AG09309 (cell line): ENCODE data around the gene PPIF.

Experiments
- DNase-seq: peaks from one replicate; pipeline ENCODE4 v3.0.0-alpha.2; 2010; ENCODE audit warnings: low read depth
- H3K4me3 ChIP-seq: 2 replicates; pipeline ENCODE4 v1.5.1; 2011; ENCODE audit warnings: mild to moderate bottlenecking, low read depth, low read length, moderate library complexity; ENCODE audit not compliant: control insufficient read depth
- TF ChIP-seq, protein P1 (sequence below): IDR thresholded peaks from 2 replicates; pipeline ENCODE4 v1.5.1; 2011; ENCODE audit warnings: mild to moderate bottlenecking, low read depth, low read length, inconsistent platforms; ENCODE audit not compliant: insufficient read depth, control insufficient read depth; ENCODE audit errors: missing control alignments

PPIF gene

DNA sequence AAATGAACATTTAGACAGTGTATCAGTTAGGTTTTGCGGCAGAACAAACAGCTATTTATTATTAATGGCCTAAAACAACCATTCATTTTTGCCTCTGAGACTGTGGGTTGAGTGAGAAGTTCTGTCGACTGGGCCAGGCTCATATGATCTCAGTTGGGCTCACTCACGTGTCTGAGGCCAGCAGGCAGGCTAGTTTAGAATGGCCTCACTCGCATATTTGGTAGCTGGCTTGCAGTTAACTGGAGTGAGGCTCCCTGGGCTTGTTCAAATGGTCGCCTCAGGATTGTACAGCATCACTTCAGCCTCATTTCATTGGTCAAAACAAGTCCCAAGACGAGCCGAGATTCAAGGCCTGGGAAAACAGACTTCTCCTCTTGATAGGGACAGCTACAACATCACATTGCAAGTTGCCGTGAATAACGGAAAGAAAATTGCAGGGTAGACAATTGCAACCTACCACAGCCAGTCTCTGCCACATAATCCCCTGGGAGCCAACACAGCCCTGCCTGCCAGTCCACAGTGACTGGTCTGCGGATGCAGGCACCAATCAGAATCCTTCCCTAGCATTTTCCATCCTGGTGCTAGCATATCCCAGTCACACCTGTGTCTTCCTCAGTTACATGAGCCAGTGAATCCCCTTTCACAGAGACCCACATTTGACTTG, 23.1 kb upstream of the PPIF start:
- H3K4me3 ChIP-seq: no peak overlapping the region
- TF ChIP-seq, protein P1, sequence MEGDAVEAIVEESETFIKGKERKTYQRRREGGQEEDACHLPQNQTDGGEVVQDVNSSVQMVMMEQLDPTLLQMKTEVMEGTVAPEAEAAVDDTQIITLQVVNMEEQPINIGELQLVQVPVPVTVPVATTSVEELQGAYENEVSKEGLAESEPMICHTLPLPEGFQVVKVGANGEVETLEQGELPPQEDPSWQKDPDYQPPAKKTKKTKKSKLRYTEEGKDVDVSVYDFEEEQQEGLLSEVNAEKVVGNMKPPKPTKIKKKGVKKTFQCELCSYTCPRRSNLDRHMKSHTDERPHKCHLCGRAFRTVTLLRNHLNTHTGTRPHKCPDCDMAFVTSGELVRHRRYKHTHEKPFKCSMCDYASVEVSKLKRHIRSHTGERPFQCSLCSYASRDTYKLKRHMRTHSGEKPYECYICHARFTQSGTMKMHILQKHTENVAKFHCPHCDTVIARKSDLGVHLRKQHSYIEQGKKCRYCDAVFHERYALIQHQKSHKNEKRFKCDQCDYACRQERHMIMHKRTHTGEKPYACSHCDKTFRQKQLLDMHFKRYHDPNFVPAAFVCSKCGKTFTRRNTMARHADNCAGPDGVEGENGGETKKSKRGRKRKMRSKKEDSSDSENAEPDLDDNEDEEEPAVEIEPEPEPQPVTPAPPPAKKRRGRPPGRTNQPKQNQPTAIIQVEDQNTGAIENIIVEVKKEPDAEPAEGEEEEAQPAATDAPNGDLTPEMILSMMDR: no peak
- DNase-seq: no peak

DNA sequence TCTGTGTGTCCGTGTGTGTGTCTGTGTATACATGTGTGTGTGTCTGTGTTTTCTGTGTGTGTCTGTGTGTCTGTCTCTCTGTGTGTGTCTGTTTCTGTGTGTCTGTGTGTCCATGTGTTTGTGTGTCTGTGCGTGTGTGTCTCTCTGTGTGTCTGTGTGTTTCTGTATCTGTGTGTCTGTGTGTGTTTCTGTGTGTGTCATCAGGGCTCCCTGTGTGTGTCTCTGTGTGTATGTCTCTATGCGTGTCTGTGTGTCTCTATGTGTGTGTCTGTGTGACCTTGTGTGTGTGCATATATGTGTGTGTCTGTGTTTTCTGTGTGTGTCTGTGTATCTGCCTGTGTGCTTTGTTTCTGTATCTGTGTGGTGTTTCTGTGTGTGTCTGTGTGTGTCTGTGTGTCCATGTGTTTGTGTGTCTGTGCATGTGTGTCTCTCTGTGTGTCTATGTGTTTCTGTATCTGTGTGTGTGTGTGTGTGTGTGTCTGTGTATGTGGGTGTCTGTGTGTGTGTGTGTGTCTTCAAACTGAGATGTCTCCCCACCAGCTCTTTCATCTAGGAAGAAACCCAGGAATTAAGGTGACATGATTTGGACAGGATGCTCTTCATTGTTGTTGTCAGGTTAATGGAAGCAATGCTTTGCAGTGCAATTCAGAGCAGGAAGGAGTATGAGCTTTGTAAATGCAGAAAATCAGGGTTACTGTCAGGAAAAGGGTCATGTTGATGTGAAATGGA, 20.7 kb upstream of the PPIF start:
- no peak overlapping the region for H3K4me3 ChIP-seq
- TF ChIP-seq, protein P1: no peak
- DNase-seq: no peak

DNA sequence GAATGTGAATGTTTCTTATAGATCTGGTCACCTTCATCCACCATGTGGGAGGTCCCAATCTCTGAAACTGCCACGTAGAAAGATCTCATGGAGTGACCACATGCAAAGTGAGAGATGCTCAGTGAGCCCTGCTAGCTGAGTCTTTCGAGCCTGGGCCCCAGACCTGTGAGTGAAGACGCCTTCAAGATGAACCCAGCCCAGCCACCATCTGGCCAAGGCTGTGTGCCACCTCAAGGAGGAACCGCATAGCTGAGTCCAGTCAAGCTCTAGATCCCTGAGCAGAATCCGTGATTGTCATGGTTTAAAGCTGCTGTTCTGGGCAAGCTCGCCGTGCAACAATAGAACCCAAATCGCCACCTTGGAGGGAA, 20.2 kb upstream of the PPIF start:
- DNase-seq: no peak
- H3K4me3 ChIP-seq: no peak overlapping the region
- TF ChIP-seq, protein P1: no peak

DNA sequence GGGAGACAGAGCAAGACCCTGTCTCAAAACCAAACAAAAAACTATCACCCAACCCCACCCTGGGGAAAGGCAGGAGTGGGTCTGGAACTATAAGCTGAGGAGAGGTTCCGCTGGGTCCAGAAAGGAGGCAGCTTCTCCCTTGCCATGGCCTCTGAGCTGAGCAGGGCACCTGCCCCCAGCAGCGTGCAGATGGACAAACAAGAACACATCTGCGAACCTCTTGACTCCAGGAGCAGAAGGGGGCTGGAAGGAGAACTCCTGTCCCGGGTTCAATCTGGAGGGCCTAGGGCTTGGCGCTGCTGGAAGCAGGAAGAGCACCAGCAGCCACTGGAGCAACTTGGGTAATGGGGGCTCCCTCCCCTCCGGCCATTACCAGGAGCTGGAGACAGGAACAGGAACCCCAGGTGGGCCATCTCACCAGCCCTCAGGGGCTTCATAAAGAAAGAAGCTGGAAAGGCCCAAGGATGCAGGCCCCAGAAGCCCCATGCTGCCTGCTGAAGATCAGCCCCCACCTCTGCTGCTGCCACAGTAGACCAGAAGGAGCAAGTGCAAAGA, 19.0 kb upstream of the PPIF start:
- no peak overlapping the region for H3K4me3 ChIP-seq
- TF ChIP-seq, protein P1: no peak
- DNase-seq: no peak

DNA sequence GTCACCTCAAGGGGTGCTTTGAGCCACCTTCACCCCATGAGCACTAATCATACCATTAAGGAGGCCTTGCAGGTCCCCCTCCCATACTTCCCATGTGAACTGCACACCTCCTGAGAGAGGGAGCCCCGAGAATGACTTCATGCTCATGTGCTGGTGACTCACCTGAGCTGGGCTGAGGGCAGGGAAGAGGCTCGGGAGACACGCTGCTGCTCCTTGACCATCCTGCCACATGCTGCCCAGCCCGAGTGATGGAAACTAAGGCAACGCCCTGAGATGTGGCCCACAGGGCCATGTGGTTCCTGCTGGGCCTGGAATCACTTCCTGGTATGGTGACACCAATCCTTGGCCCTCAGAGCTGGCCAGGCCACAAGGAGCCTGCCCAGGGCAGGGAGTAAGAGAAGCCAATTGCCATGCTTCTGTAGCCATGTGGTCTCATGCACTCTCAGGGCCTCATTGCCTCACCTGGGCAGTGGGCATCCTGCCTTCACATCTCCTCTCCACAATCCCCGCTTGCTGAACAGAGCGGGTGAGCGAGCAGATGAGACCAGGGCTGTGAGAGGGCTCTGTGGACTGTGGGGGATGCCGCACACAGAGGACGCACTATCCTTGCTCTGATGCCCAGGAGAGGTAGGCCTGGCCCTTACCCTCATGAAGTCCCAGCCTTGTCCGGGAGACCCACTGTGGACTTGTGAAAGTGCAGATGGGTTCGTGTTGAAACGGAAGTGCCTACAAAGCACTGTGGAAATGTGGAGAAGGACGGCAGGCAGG, 18.3 kb upstream of the PPIF start:
- TF ChIP-seq, protein P1: no peak
- DNase-seq: no peak
- no peak overlapping the region for H3K4me3 ChIP-seq

DNA sequence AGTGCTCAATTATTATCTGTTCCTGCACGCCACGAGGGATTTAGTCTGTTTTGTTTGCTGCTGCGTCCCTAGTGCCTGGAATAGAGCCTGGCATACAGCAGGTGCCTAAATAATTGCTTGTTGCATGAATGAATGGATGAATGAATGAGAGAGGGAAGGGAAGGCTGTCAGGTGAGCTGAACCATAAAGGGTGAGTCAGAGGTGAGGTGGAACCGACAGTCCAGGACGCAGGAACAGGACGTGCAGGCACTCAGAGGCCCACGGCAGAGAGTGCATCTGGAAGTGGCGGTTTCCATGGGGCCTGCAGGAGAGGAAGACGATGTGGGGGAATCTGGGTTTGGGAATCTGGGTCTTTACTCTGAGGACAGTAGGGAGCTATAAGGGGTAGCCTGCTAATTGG, 17.7 kb upstream of the PPIF start:
- TF ChIP-seq, protein P1: no peak
- H3K4me3 ChIP-seq: no peak overlapping the region
- no peak for DNase-seq
